LNCaP clone FGC (cell line): ENCODE measurements around the gene PRKCE.

ENCODE experiments used
- DNase-seq: peaks from one replicate; pipeline ENCODE4 v3.0.0-alpha.2; 2011; ENCODE audit warnings: low read depth
- H3K4me3 ChIP-seq: 2 replicates; pipeline ENCODE4 v1.5.1; 2011; ENCODE audit warnings: mild to moderate bottlenecking, low read depth, low read length, control low read depth
- CTCF ChIP-seq: IDR thresholded peaks from 2 replicates; pipeline ENCODE4 v1.5.1; 2012; ENCODE audit warnings: mild to moderate bottlenecking; ENCODE audit not compliant: control insufficient read depth, insufficient read depth; ENCODE audit errors: extremely low read depth

PRKCE gene

GRCh38 chr2:46008091-46008870, 356.8 kb downstream of the PRKCE start:
- TF ChIP-seq CTCF = no peak
- no peak for DNase-seq

DNA sequence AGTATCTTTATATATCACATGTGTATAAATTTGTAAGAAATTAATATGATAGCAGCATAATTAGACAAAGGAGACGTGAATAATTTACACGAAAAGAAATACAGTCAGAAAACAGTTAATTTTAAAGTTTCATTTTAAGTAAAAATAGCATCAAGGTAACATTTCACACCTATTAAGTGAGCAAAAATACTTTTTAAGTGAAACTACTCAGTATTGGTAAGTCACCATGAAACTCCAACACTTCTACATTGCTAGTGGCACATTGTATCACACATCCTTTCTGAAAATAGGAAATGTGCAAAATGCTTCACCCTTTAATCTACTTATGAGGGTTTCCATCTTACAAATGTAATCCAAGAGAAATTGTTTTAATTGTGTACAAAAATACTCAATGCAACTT, 357.8 kb downstream of the PRKCE start:
- TF ChIP-seq CTCF = no peak
- H3K4me3 ChIP-seq = no peak overlapping the region
- no peak for DNase-seq

More at GRCh38 chr2:46008091-46008870, 356.8 kb downstream of the PRKCE start:
- H3K4me3 ChIP-seq = no peak overlapping the region

- no peak for TF ChIP-seq CTCF
- no peak for DNase-seq
- H3K4me3 ChIP-seq = no peak overlapping the region
These were observed 358.3 kb downstream of the PRKCE start for GRCh38 chr2:46009772-46010171.

- no peak overlapping the region for H3K4me3 ChIP-seq
- DNase-seq = no peak
- TF ChIP-seq CTCF = no peak
These were observed 358.9 kb downstream of the PRKCE start for GRCh38 chr2:46010223-46010924.

DNA sequence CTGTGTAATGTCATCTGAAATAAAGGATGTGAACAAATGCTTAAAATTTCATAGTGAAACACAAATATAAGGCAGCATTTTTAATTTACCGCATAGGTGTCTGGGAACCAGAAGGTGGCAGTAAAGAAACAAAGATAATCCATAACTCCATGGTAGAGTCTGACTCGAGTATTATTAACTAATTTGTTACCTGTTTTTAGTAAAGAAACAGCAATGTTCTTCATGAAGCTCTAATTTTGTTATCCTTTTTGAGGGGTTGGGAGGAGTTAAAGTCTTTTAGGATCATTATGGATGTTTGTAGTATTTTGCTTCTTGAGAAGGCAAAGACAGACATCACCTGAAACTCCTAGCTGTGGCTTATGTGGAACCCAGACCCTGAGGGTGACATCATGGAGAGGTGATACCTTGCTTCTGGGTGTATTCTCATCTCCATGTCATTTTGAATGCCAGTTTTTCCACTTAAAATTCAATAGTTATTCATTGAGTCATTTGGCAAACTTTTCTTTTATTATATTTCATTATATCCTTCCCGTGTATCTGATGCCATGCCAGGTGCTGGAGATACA, 359.5 kb downstream of the PRKCE start:
- peak; percentile 52; the same call in 1 of the 2 replicates for TF ChIP-seq CTCF
- H3K4me3 ChIP-seq = no peak overlapping the region
- DNase-seq = no peak

DNA sequence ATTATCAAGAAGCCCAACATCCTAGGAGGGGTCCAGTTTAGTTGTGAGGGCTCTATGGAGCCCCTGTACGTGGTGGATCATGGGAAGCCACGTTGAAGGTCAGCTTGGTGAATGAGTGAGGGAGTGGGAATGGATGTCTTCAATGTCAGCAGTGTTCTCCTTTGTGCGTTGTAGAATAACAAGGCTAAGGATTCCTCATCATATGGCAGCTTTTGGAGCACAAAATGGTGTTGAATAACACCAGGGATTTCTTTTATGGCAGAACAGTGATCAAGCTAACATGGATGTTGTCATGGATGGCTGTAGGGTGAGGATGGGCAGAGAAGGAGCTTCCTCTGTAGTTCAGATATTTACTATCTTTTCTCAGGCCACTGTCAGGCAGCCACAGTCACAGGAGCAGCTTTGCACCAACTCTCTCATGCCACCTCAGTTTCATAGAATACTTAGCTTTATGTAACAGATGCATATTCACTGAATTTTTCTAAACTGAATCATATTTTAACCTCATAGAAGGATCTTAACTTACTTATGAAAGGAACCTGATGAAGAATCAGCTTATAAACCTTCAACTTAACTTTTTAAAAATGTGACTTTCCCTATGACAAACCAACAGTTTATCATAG, 361.3 kb downstream of the PRKCE start:
- DNase-seq = no peak
- H3K4me3 ChIP-seq = no peak overlapping the region
- no peak for TF ChIP-seq CTCF
